ENCODE results near the gene PHF12.

PHF12 gene

GRCh38 chr17:28885951-28886350, 65.4 kb downstream of the PHF12 start:
- peaks cover 37 to 52% of the 10 kb centered on the region in 2 donors for H3K36me3 ChIP-seq (ENCODE audit: control insufficient read depth in 2 of 2, insufficient read depth in 2 of 2, low read length in 2 of 2)

GRCh38 chr17:28885363-28885762, 66.0 kb downstream of the PHF12 start:
- H3K36me3 ChIP-seq (ENCODE audit: control insufficient read depth in 2 of 2, insufficient read depth in 2 of 2, low read length in 2 of 2) = peaks cover 43 to 58% of the 10 kb centered on the region in 2 donors
- no peaks in the 10 kb centered on the region for H3K27me3 ChIP-seq (ENCODE audit: control insufficient read depth in 2 of 2, insufficient read depth in 2 of 2, low read length in 2 of 2)
- no peak overlapping the region for H3K9ac ChIP-seq (ENCODE audit: low read depth in 1 of 2, low read length in 2 of 2)
- no peaks in the 10 kb centered on the region for H3K9me3 ChIP-seq (ENCODE audit: control insufficient read depth in 2 of 2, low read length in 2 of 2)
- no peak overlapping the region for H3K4me3 ChIP-seq (ENCODE audit: low read length in 2 of 2)
- H3K27ac ChIP-seq (ENCODE audit: low read depth in 2 of 2, low read length in 2 of 2) = no peak overlapping the region
- no peaks in the 10 kb centered on the region for H3K4me1 ChIP-seq (ENCODE audit: control insufficient read depth in 2 of 2, insufficient read depth in 2 of 2, low read length in 2 of 2)

More at GRCh38 chr17:28885951-28886350, 65.4 kb downstream of the PHF12 start:
- H3K4me1 ChIP-seq (ENCODE audit: control insufficient read depth in 2 of 2, insufficient read depth in 2 of 2, low read length in 2 of 2) = no peaks in the 10 kb centered on the region
- no peaks in the 10 kb centered on the region for H3K9me3 ChIP-seq (ENCODE audit: control insufficient read depth in 2 of 2, low read length in 2 of 2)
- H3K27ac ChIP-seq (ENCODE audit: low read depth in 2 of 2, low read length in 2 of 2) = no peak overlapping the region
- H3K4me3 ChIP-seq (ENCODE audit: low read length in 2 of 2) = no peak overlapping the region
- H3K9ac ChIP-seq (ENCODE audit: low read depth in 1 of 2, low read length in 2 of 2) = no peak overlapping the region
- no peaks in the 10 kb centered on the region for H3K27me3 ChIP-seq (ENCODE audit: control insufficient read depth in 2 of 2, insufficient read depth in 2 of 2, low read length in 2 of 2)

GRCh38 chr17:28883967-28884702, 67.2 kb downstream of the PHF12 start:
- Histone ChIP-seq H3K9ac (ENCODE audit: low read depth in 1 of 2, low read length in 2 of 2) (no peak overlapping the region), H3K36me3 (ENCODE audit: control insufficient read depth in 2 of 2, insufficient read depth in 2 of 2, low read length in 2 of 2) (peaks cover 53 to 70% of the 10 kb centered on the region in 2 donors), H3K27me3 (ENCODE audit: control insufficient read depth in 2 of 2, insufficient read depth in 2 of 2, low read length in 2 of 2) (no peaks in the 10 kb centered on the region), H3K4me3 (ENCODE audit: low read length in 2 of 2) (no peak overlapping the region), H3K4me1 (ENCODE audit: control insufficient read depth in 2 of 2, insufficient read depth in 2 of 2, low read length in 2 of 2) (no peaks in the 10 kb centered on the region), H3K9me3 (ENCODE audit: control insufficient read depth in 2 of 2, low read length in 2 of 2) (no peaks in the 10 kb centered on the region), H3K27ac (ENCODE audit: low read depth in 2 of 2, low read length in 2 of 2) (no peak overlapping the region)

- no peaks in the 10 kb centered on the region for H3K9me3 ChIP-seq (ENCODE audit: control insufficient read depth in 2 of 2, low read length in 2 of 2)
- H3K27me3 ChIP-seq (ENCODE audit: control insufficient read depth in 2 of 2, insufficient read depth in 2 of 2, low read length in 2 of 2) = no peaks in the 10 kb centered on the region
- H3K36me3 ChIP-seq (ENCODE audit: control insufficient read depth in 2 of 2, insufficient read depth in 2 of 2, low read length in 2 of 2) = peaks cover 53 to 69% of the 10 kb centered on the region in 2 donors
- no peak overlapping the region for H3K4me3 ChIP-seq (ENCODE audit: low read length in 2 of 2)
- no peak overlapping the region for H3K27ac ChIP-seq (ENCODE audit: low read depth in 2 of 2, low read length in 2 of 2)
- no peaks in the 10 kb centered on the region for H3K4me1 ChIP-seq (ENCODE audit: control insufficient read depth in 2 of 2, insufficient read depth in 2 of 2, low read length in 2 of 2)
- no peak overlapping the region for H3K9ac ChIP-seq (ENCODE audit: low read depth in 1 of 2, low read length in 2 of 2)
Observed at GRCh38 chr17:28882154-28882895, 69.0 kb downstream of the PHF12 start.

- H3K36me3 ChIP-seq (ENCODE audit: control insufficient read depth in 2 of 2, insufficient read depth in 2 of 2, low read length in 2 of 2) = peaks cover 53 to 67% of the 10 kb centered on the region in 2 donors
Observed at GRCh38 chr17:28881533-28882056, 69.7 kb downstream of the PHF12 start.

GRCh38 chr17:28880572-28880945, 70.8 kb downstream of the PHF12 start:
- Histone ChIP-seq H3K27me3 (ENCODE audit: control insufficient read depth in 2 of 2, insufficient read depth in 2 of 2, low read length in 2 of 2) (no peaks in the 10 kb centered on the region), H3K9ac (ENCODE audit: low read depth in 1 of 2, low read length in 2 of 2) (no peak overlapping the region), H3K36me3 (ENCODE audit: control insufficient read depth in 2 of 2, insufficient read depth in 2 of 2, low read length in 2 of 2) (peaks cover 53 to 67% of the 10 kb centered on the region in 2 donors), H3K4me1 (ENCODE audit: control insufficient read depth in 2 of 2, insufficient read depth in 2 of 2, low read length in 2 of 2) (no peaks in the 10 kb centered on the region), H3K9me3 (ENCODE audit: control insufficient read depth in 2 of 2, low read length in 2 of 2) (no peaks in the 10 kb centered on the region), H3K27ac (ENCODE audit: low read depth in 2 of 2, low read length in 2 of 2) (no peak overlapping the region), H3K4me3 (ENCODE audit: low read length in 2 of 2) (no peak overlapping the region)

More at GRCh38 chr17:28881533-28882056, 69.7 kb downstream of the PHF12 start:
- H3K4me3 ChIP-seq (ENCODE audit: low read length in 2 of 2) = no peak overlapping the region
- no peaks in the 10 kb centered on the region for H3K27me3 ChIP-seq (ENCODE audit: control insufficient read depth in 2 of 2, insufficient read depth in 2 of 2, low read length in 2 of 2)
- H3K9ac ChIP-seq (ENCODE audit: low read depth in 1 of 2, low read length in 2 of 2) = no peak overlapping the region
- no peak overlapping the region for H3K27ac ChIP-seq (ENCODE audit: low read depth in 2 of 2, low read length in 2 of 2)
- H3K9me3 ChIP-seq (ENCODE audit: control insufficient read depth in 2 of 2, low read length in 2 of 2) = no peaks in the 10 kb centered on the region
- no peaks in the 10 kb centered on the region for H3K4me1 ChIP-seq (ENCODE audit: control insufficient read depth in 2 of 2, insufficient read depth in 2 of 2, low read length in 2 of 2)

- Histone ChIP-seq H3K27me3 (ENCODE audit: control insufficient read depth in 2 of 2, insufficient read depth in 2 of 2, low read length in 2 of 2) (no peaks in the 10 kb centered on the region), H3K36me3 (ENCODE audit: control insufficient read depth in 2 of 2, insufficient read depth in 2 of 2, low read length in 2 of 2) (peaks cover 49 to 61% of the 10 kb centered on the region in 2 donors), H3K4me3 (ENCODE audit: low read length in 2 of 2) (no peak overlapping the region)
Observed at GRCh38 chr17:28879886-28880571, 71.3 kb downstream of the PHF12 start.

GRCh38 chr17:28878981-28879380, 72.3 kb downstream of the PHF12 start:
- Histone ChIP-seq H3K4me3 (ENCODE audit: low read length in 2 of 2) (no peak overlapping the region), H3K36me3 (ENCODE audit: control insufficient read depth in 2 of 2, insufficient read depth in 2 of 2, low read length in 2 of 2) (peaks cover 45 to 51% of the 10 kb centered on the region in 2 donors), H3K27ac (ENCODE audit: low read depth in 2 of 2, low read length in 2 of 2) (no peak overlapping the region), H3K9me3 (ENCODE audit: control insufficient read depth in 2 of 2, low read length in 2 of 2) (no peaks in the 10 kb centered on the region), H3K27me3 (ENCODE audit: control insufficient read depth in 2 of 2, insufficient read depth in 2 of 2, low read length in 2 of 2) (no peaks in the 10 kb centered on the region), H3K4me1 (ENCODE audit: control insufficient read depth in 2 of 2, insufficient read depth in 2 of 2, low read length in 2 of 2) (no peaks in the 10 kb centered on the region), H3K9ac (ENCODE audit: low read depth in 1 of 2, low read length in 2 of 2) (no peak overlapping the region)

More at GRCh38 chr17:28879886-28880571, 71.3 kb downstream of the PHF12 start:
- Histone ChIP-seq H3K4me1 (ENCODE audit: control insufficient read depth in 2 of 2, insufficient read depth in 2 of 2, low read length in 2 of 2) (no peaks in the 10 kb centered on the region), H3K27ac (ENCODE audit: low read depth in 2 of 2, low read length in 2 of 2) (no peak overlapping the region), H3K9ac (ENCODE audit: low read depth in 1 of 2, low read length in 2 of 2) (no peak overlapping the region), H3K9me3 (ENCODE audit: control insufficient read depth in 2 of 2, low read length in 2 of 2) (no peaks in the 10 kb centered on the region)

GRCh38 chr17:28878158-28878910, 73.0 kb downstream of the PHF12 start:
- Histone ChIP-seq H3K4me1 (ENCODE audit: control insufficient read depth in 2 of 2, insufficient read depth in 2 of 2, low read length in 2 of 2) (no peaks in the 10 kb centered on the region), H3K36me3 (ENCODE audit: control insufficient read depth in 2 of 2, insufficient read depth in 2 of 2, low read length in 2 of 2) (peaks cover 39 to 45% of the 10 kb centered on the region in 2 donors), H3K9ac (ENCODE audit: low read depth in 1 of 2, low read length in 2 of 2) (no peak overlapping the region), H3K27me3 (ENCODE audit: control insufficient read depth in 2 of 2, insufficient read depth in 2 of 2, low read length in 2 of 2) (no peaks in the 10 kb centered on the region), H3K4me3 (ENCODE audit: low read length in 2 of 2) (no peak overlapping the region), H3K27ac (ENCODE audit: low read depth in 2 of 2, low read length in 2 of 2) (no peak overlapping the region), H3K9me3 (ENCODE audit: control insufficient read depth in 2 of 2, low read length in 2 of 2) (no peaks in the 10 kb centered on the region)
